WTC11 (cell line): Measurements from ENCODE around the gene MND1. TPM values are rescaled to one million over a fixed set of nuclear protein-coding genes. Genes with fewer than 3 reads are reported as not detected.

ENCODE experiments used
- ATAC-seq: fragments of 200-7000 bp; cut with Tn5 transposase; 2 replicates; pipeline ENCODE4 v1.10.0; 2021; ENCODE audit warnings: mild to moderate bottlenecking, moderate library complexity
- CTCF ChIA-PET: fragments of 300-600 bp; sonication (Branson Sonifier 250); formaldehyde crosslinking; loops from one replicate; lab custom pipeline; 2021; ENCODE audit warnings: antibody characterized with exemption; lab: Charles Lee
- POLR2A ChIA-PET: fragments of 350-600 bp; sonication (Branson Sonifier 250); formaldehyde crosslinking; loops from one replicate; lab custom pipeline; 2021; ENCODE audit warnings: antibody characterized with exemption; lab: Charles Lee
- DNase-seq: peaks from one replicate; pipeline ENCODE4 v3.0.0; 2021; ENCODE audit warnings: low spot score
- H3K27ac Mint-ChIP-seq: 2 replicates; pipeline ENCODE4 v1.8.0; 2021; ENCODE audit warnings: mixed read lengths
- H3K27me3 Mint-ChIP-seq: 2 replicates; pipeline ENCODE4 v1.8.0; 2021; ENCODE audit warnings: low read depth, mild to moderate bottlenecking, moderate library complexity, mixed read lengths
- H3K36me3 Mint-ChIP-seq: 2 replicates; pipeline ENCODE4 v1.8.0; 2021; ENCODE audit warnings: mixed read lengths
- H3K4me1 Mint-ChIP-seq: 2 replicates; pipeline ENCODE4 v1.8.0; 2022; ENCODE audit warnings: mixed read lengths
- H3K4me3 Mint-ChIP-seq: 2 replicates; pipeline ENCODE4 v1.8.0; 2021; ENCODE audit warnings: mild to moderate bottlenecking, moderate library complexity, mixed read lengths
- H3K9me3 Mint-ChIP-seq: 2 replicates; pipeline ENCODE4 v1.8.0; 2021; ENCODE audit warnings: mixed read lengths
- CBFB ChIP-seq: sonication (generic); formaldehyde crosslinking; IDR thresholded peaks from 2 replicates; pipeline ENCODE4 v1.8.1; 2022; ENCODE audit warnings: mild to moderate bottlenecking, low read depth, missing genetic modification reagents
- CREB1 ChIP-seq: sonication (generic); formaldehyde crosslinking; IDR thresholded peaks from 2 replicates; pipeline ENCODE4 v1.8.0; 2023; ENCODE audit warnings: mild to moderate bottlenecking, missing genetic modification reagents
- EMX1 ChIP-seq: fragments of 250-450 bp; sonication (Bioruptor Pico); IDR thresholded peaks from 2 replicates; pipeline ENCODE4 v1.8.0; 2021; ENCODE audit warnings: mild to moderate bottlenecking
- ESRRA ChIP-seq: sonication (generic); formaldehyde crosslinking; IDR thresholded peaks from 2 replicates; pipeline ENCODE4 v1.8.1; 2022; ENCODE audit warnings: mild to moderate bottlenecking, missing genetic modification reagents, borderline replicate concordance
- FOXJ3 ChIP-seq: sonication (generic); formaldehyde crosslinking; IDR thresholded peaks from 2 replicates; pipeline ENCODE4 v1.9.0; 2021; ENCODE audit warnings: missing genetic modification reagents, mild to moderate bottlenecking, borderline replicate concordance
- IRF2 ChIP-seq: sonication (generic); formaldehyde crosslinking; IDR thresholded peaks from 2 replicates; pipeline ENCODE4 v1.8.0; 2022; ENCODE audit warnings: low read depth, missing genetic modification reagents, borderline replicate concordance
- NR2C2 ChIP-seq: sonication (generic); formaldehyde crosslinking; IDR thresholded peaks from 2 replicates; pipeline ENCODE4 v1.8.0; 2022; ENCODE audit warnings: mild to moderate bottlenecking, missing genetic modification reagents
- NR3C1 ChIP-seq: sonication (generic); formaldehyde crosslinking; conservative IDR thresholded peaks from 2 replicates; pipeline ENCODE4 v1.8.1; 2023; ENCODE audit warnings: low read depth, mild to moderate bottlenecking, missing genetic modification reagents
- PRRX2 ChIP-seq: fragments of 250-450 bp; sonication (Bioruptor Pico); IDR thresholded peaks from 2 replicates; pipeline ENCODE4 v1.8.0; 2021; ENCODE audit warnings: mild to moderate bottlenecking
- RELA ChIP-seq: sonication (generic); formaldehyde crosslinking; IDR thresholded peaks from 2 replicates; pipeline ENCODE4 v1.8.1; 2022; ENCODE audit warnings: missing genetic modification reagents, mild to moderate bottlenecking, borderline replicate concordance
- RORB ChIP-seq: fragments of 250-450 bp; sonication (Bioruptor Pico); IDR thresholded peaks from 2 replicates; pipeline ENCODE4 v1.9.0; 2021; ENCODE audit warnings: mild to moderate bottlenecking
- SMAD3 ChIP-seq: sonication (generic); formaldehyde crosslinking; IDR thresholded peaks from 2 replicates; pipeline ENCODE4 v1.8.0; 2022; ENCODE audit warnings: missing genetic modification reagents, mild to moderate bottlenecking, borderline replicate concordance
- SOX15 ChIP-seq: fragments of 250-450 bp; sonication (Bioruptor Pico); IDR thresholded peaks from 2 replicates; pipeline ENCODE4 v1.9.0; 2021; ENCODE audit warnings: mild to moderate bottlenecking
- USF2 ChIP-seq: sonication (generic); formaldehyde crosslinking; IDR thresholded peaks from 2 replicates; pipeline ENCODE4 v1.8.1; 2023; ENCODE audit warnings: mild to moderate bottlenecking, missing genetic modification reagents, moderate library complexity
- ZNF121 ChIP-seq: sonication (generic); formaldehyde crosslinking; IDR thresholded peaks from 2 replicates; pipeline ENCODE4 v1.8.0; 2023; ENCODE audit warnings: missing genetic modification reagents
- ZNF138 ChIP-seq: sonication (generic); formaldehyde crosslinking; conservative IDR thresholded peaks from 2 replicates; pipeline ENCODE4 v1.8.1; 2022; ENCODE audit warnings: mild to moderate bottlenecking, moderate library complexity, missing genetic modification reagents
- total RNA-seq: library from RNA; stranded (reverse); gene quantifications from 3 replicates; pipeline ENCODE4 v1.2.3, GENCODE V29; 2021
- TF ChIP-seq, protein P1 (sequence below): fragments of 250-450 bp; sonication (Bioruptor Pico); IDR thresholded peaks from 2 replicates; pipeline ENCODE4 v1.9.0; 2021; ENCODE audit warnings: moderate library complexity, mild to moderate bottlenecking, inconsistent platforms, borderline replicate concordance
- TF ChIP-seq, protein P2 (sequence below): sonication (generic); formaldehyde crosslinking; IDR thresholded peaks from 2 replicates; pipeline ENCODE4 v1.8.1; 2023; ENCODE audit warnings: mild to moderate bottlenecking, missing genetic modification reagents
- TF ChIP-seq, protein P3 (sequence below): sonication (generic); formaldehyde crosslinking; IDR thresholded peaks from 2 replicates; pipeline ENCODE4 v1.8.1; 2023; ENCODE audit warnings: mild to moderate bottlenecking, missing genetic modification reagents
- TF ChIP-seq, protein P4 (sequence below): fragments of 250-450 bp; sonication (Bioruptor Pico); IDR thresholded peaks from 2 replicates; pipeline ENCODE4 v1.8.0; 2021; ENCODE audit warnings: mild to moderate bottlenecking
- TF ChIP-seq, protein P5 (sequence below): sonication (generic); formaldehyde crosslinking; IDR thresholded peaks from 2 replicates; pipeline ENCODE4 v1.8.1; 2022; ENCODE audit warnings: missing genetic modification reagents, borderline replicate concordance
- TF ChIP-seq, protein P6 (sequence below): sonication (generic); formaldehyde crosslinking; IDR thresholded peaks from 2 replicates; pipeline ENCODE4 v1.8.0; 2022; ENCODE audit warnings: missing genetic modification reagents

Gene MND1
- total RNA-seq, 1 experiment from 2014 or later = 36.0 TPM

- H3K9me3 Mint-ChIP-seq = peaks cover 3% of the 10 kb centered on the region
- DNase-seq (no peak), ATAC-seq (no peak)
- H3K4me3 Mint-ChIP-seq = no peak overlapping the region
- no peaks in the 10 kb centered on the region for H3K27me3 Mint-ChIP-seq
- no peak overlapping the region for H3K27ac Mint-ChIP-seq
- POLR2A ChIA-PET = no interaction called here
- H3K4me1 Mint-ChIP-seq = peaks cover 8% of the 10 kb centered on the region
- CTCF ChIA-PET = no interaction called here
- H3K36me3 Mint-ChIP-seq = peaks cover 18% of the 10 kb centered on the region
- TF ChIP-seq USF2 (CRISPR knock-in tag) = no peak
- TF ChIP-seq SMAD3 (CRISPR knock-in tag) = no peak
- no peak for TF ChIP-seq ZNF138 (CRISPR knock-in tag)
- TF ChIP-seq NR2C2 = no peak
- TF ChIP-seq RELA (CRISPR knock-in tag) = no peak
- TF ChIP-seq, protein P1, sequence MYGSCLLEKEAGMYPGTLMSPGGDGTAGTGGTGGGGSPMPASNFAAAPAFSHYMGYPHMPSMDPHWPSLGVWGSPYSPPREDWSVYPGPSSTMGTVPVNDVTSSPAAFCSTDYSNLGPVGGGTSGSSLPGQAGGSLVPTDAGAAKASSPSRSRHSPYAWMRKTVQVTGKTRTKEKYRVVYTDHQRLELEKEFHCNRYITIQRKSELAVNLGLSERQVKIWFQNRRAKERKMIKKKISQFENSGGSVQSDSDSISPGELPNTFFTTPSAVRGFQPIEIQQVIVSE = no peak
- TF ChIP-seq IRF2 = no peak
- no peak for TF ChIP-seq EMX1 (CRISPR knock-in tag)
These were observed 43.5 kb downstream of the MND1 start for GRCh38 chr4:153387981-153388380.

DNA sequence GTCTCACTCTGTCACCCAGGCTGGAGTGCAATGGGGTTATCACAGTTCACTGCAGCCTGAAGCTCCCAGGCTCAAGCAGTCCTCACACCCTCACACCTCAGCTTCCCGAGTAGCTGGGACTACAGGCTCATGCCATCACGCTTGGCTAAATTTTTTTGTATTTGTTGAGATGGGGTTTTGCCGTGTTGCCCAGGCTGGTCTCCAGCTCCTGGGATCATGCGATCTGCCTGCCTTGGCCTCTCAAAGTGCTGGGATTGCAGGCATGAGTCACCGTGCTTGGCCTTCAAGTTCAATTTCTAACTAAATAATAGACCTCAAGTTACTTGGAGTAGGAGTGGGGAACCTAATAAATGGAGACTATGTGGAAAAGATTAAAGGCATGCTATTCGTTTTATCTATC lies 48.9 kb downstream of the MND1 start:
- Mint-ChIP-seq H3K27ac (no peak overlapping the region), H3K27me3 (no peaks in the 10 kb centered on the region), H3K4me1 (no peaks in the 10 kb centered on the region), H3K9me3 (peaks cover 3% of the 10 kb centered on the region), H3K36me3 (peaks cover 14% of the 10 kb centered on the region; the same call in 1 of the 2 replicates), H3K4me3 (no peak overlapping the region)
- POLR2A ChIA-PET = interaction anchor here (0.7 kb wide), 1 partner anchor 319 kb away, joined by 3 read pairs; no protein-coding TSS in a partner anchor
- ATAC-seq (no peak), DNase-seq (no peak)
- no peak for TF ChIP-seq CBFB (CRISPR knock-in tag)
- no peak for TF ChIP-seq SMAD3 (CRISPR knock-in tag)
- CTCF ChIA-PET = interaction anchor here (0.5 kb wide), 1 partner anchor 146 kb away, joined by 3 read pairs; no protein-coding TSS in a partner anchor

DNA sequence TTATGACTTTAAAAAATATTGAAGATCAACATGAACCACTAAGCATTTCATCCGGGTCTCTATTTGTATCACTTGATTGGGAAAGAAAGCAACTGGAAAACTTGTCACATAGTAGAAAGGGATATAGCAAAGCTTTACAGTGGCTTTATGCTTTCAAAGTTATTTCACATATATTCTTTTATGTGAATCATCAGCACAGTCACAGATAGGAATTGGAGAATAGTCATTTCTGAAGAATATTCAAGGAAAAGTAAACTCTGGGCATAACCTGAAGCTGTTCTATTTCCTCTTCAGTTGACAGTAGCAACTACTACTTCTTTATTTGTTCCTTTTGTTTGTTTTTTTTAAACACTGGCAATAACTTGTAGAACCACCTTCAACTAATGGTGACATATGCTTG lies 50.5 kb downstream of the MND1 start:
- H3K4me1 Mint-ChIP-seq = no peaks in the 10 kb centered on the region
- ATAC-seq = no peak
- CTCF ChIA-PET = no interaction called here
- no peak for TF ChIP-seq ESRRA (CRISPR knock-in tag)
- TF ChIP-seq FOXJ3 (CRISPR knock-in tag) = no peak
- TF ChIP-seq CBFB (CRISPR knock-in tag) = no peak
- TF ChIP-seq ZNF121 (CRISPR knock-in tag) = no peak
- TF ChIP-seq NR3C1 (CRISPR knock-in tag) = no peak
- TF ChIP-seq, protein P2, sequence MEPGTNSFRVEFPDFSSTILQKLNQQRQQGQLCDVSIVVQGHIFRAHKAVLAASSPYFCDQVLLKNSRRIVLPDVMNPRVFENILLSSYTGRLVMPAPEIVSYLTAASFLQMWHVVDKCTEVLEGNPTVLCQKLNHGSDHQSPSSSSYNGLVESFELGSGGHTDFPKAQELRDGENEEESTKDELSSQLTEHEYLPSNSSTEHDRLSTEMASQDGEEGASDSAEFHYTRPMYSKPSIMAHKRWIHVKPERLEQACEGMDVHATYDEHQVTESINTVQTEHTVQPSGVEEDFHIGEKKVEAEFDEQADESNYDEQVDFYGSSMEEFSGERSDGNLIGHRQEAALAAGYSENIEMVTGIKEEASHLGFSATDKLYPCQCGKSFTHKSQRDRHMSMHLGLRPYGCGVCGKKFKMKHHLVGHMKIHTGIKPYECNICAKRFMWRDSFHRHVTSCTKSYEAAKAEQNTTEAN (CRISPR knock-in tag) = no peak
- TF ChIP-seq, protein P3, sequence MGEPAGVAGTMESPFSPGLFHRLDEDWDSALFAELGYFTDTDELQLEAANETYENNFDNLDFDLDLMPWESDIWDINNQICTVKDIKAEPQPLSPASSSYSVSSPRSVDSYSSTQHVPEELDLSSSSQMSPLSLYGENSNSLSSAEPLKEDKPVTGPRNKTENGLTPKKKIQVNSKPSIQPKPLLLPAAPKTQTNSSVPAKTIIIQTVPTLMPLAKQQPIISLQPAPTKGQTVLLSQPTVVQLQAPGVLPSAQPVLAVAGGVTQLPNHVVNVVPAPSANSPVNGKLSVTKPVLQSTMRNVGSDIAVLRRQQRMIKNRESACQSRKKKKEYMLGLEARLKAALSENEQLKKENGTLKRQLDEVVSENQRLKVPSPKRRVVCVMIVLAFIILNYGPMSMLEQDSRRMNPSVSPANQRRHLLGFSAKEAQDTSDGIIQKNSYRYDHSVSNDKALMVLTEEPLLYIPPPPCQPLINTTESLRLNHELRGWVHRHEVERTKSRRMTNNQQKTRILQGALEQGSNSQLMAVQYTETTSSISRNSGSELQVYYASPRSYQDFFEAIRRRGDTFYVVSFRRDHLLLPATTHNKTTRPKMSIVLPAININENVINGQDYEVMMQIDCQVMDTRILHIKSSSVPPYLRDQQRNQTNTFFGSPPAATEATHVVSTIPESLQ = no peak
- TF ChIP-seq, protein P4, sequence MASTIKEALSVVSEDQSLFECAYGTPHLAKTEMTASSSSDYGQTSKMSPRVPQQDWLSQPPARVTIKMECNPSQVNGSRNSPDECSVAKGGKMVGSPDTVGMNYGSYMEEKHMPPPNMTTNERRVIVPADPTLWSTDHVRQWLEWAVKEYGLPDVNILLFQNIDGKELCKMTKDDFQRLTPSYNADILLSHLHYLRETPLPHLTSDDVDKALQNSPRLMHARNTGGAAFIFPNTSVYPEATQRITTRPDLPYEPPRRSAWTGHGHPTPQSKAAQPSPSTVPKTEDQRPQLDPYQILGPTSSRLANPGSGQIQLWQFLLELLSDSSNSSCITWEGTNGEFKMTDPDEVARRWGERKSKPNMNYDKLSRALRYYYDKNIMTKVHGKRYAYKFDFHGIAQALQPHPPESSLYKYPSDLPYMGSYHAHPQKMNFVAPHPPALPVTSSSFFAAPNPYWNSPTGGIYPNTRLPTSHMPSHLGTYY = no peak
- TF ChIP-seq, protein P5, sequence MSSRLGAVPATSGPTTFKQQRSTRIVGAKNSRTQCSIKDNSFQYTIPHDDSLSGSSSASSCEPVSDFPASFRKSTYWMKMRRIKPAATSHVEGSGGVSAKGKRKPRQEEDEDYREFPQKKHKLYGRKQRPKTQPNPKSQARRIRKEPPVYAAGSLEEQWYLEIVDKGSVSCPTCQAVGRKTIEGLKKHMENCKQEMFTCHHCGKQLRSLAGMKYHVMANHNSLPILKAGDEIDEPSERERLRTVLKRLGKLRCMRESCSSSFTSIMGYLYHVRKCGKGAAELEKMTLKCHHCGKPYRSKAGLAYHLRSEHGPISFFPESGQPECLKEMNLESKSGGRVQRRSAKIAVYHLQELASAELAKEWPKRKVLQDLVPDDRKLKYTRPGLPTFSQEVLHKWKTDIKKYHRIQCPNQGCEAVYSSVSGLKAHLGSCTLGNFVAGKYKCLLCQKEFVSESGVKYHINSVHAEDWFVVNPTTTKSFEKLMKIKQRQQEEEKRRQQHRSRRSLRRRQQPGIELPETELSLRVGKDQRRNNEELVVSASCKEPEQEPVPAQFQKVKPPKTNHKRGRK = no peak
- TF ChIP-seq CREB1 (CRISPR knock-in tag) = no peak
- no peak for TF ChIP-seq SOX15 (CRISPR knock-in tag)
- no peak for TF ChIP-seq PRRX2
- TF ChIP-seq, protein P6, sequence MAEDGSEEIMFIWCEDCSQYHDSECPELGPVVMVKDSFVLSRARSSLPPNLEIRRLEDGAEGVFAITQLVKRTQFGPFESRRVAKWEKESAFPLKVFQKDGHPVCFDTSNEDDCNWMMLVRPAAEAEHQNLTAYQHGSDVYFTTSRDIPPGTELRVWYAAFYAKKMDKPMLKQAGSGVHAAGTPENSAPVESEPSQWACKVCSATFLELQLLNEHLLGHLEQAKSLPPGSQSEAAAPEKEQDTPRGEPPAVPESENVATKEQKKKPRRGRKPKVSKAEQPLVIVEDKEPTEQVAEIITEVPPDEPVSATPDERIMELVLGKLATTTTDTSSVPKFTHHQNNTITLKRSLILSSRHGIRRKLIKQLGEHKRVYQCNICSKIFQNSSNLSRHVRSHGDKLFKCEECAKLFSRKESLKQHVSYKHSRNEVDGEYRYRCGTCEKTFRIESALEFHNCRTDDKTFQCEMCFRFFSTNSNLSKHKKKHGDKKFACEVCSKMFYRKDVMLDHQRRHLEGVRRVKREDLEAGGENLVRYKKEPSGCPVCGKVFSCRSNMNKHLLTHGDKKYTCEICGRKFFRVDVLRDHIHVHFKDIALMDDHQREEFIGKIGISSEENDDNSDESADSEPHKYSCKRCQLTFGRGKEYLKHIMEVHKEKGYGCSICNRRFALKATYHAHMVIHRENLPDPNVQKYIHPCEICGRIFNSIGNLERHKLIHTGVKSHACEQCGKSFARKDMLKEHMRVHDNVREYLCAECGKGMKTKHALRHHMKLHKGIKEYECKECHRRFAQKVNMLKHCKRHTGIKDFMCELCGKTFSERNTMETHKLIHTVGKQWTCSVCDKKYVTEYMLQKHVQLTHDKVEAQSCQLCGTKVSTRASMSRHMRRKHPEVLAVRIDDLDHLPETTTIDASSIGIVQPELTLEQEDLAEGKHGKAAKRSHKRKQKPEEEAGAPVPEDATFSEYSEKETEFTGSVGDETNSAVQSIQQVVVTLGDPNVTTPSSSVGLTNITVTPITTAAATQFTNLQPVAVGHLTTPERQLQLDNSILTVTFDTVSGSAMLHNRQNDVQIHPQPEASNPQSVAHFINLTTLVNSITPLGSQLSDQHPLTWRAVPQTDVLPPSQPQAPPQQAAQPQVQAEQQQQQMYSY (CRISPR knock-in tag) = no peak
- TF ChIP-seq RORB = no peak

More for the DNA sequence above, 50.5 kb downstream of the MND1 start:
- Mint-ChIP-seq H3K27ac (no peak overlapping the region), H3K9me3 (peaks cover 3% of the 10 kb centered on the region), H3K27me3 (no peaks in the 10 kb centered on the region), H3K4me3 (no peak overlapping the region), H3K36me3 (peaks cover 14% of the 10 kb centered on the region; the same call in 1 of the 2 replicates)
- POLR2A ChIA-PET = no interaction called here
- DNase-seq = no peak
